ENCODE measurements around the gene FBXO17.

Gene FBXO17

DNA sequence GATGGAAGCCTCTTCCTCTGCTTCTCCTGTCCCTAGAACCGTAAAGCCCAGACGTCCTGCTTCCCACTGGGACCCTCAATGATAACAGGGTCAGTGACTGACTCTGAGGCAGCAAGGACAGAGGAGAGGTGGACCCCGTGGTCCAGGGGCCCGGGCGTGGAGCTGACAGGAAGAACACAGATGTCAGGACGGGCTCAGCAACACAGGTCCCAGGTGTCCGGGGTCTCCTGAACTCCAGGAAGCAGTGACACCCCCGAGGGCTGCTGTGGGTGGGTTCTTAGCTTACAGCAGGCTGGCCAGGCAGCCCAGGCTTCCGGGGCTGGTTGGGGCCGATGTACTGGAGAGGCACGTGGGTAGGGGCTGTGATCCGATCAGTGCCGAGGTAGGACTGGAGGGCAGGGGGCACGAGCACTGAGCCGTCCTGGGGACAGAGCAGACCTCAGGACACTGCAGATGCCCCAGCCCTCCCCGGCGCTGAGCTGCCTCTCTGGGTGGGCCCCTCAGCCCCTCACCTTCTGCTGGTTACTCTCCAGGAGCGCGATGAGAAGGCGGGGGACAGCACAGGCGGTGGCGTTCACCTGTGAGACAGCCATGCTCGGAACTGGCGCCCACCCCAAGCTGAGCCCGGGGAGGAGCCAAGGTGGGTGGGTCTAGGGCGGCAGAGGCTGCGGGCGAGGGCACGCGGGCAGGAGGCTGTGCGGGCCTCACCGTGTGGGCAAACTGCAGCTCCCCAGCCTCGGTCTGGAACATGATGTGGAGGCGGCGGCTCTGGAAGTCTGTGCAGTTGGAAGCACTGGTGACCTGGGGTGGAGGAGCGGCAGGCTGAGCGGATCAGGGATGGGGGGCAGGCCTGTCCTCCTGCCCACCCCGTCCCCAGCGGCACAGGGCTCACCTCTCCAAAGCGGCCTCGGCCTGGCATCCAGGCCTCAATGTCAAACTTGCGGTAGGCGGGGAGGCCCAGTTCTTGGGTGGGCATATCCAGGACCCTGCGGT is 59.9 kb downstream of the FBXO17 start:
- no peak for DNase-seq

DNA sequence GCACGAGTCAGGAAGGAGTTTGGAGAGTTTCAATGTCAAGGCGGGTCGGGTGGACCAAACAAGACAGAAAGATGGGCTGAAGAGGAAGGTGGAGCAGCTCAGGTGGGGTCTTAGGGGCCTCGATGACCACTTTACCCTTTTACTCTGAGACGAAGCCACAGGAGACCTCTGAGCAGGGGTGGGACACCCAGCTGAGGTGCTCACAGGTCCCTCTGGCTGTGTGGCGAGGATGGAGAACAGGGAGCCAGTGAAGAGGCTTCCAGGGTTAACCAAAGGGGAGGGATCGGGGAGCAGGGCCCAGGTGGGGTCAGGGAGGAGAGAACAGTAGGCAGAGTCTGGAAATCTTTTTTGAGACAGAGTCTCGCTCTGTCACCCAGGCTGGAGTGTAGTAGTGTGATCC is 61.6 kb downstream of the FBXO17 start:
- no peak for DNase-seq

DNA sequence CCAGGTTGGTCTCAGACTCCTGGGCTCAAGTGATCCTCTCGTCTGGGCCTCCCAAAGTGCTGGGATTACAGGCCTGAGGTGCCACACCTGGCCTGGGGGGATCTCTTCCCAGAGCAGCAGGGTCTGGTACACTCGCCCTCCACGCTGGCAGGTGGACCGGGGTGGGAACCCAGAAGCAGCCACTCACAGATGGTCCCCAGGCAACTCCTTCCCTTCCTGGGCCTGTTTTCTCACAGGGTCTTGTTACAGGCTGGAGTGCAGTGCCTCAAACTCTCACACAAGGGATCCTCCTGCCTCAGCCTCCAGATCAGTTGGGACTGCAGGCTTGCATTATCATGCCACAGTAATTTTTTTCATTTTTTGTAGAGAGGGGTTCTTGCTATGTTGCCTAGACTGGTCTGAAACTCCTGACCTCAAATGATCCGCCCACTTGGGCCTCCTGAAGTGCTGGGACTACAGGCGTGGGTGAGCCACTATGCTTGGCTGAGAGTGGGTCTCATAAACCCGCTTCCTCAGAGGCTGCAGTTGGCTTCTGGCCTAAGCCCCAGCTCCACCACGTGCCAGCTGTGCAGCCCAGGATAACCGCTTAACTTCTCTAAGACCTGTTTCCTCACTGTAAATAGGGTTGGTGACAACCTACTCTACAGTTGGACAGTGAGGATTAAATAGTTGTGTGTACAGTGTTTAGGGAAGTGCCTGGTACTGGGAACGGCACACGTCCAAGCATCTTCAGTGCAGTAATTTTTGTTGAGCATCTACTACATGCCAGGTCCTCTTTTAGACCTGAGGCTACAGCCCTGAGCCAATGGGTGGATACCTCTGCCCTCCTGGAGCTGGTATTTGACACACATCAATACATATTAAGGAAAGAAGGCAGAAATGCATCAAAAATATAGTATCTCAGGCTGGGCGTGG is 62.7 kb downstream of the FBXO17 start:
- peak; percentile 31 to 36 for DNase-seq

DNA sequence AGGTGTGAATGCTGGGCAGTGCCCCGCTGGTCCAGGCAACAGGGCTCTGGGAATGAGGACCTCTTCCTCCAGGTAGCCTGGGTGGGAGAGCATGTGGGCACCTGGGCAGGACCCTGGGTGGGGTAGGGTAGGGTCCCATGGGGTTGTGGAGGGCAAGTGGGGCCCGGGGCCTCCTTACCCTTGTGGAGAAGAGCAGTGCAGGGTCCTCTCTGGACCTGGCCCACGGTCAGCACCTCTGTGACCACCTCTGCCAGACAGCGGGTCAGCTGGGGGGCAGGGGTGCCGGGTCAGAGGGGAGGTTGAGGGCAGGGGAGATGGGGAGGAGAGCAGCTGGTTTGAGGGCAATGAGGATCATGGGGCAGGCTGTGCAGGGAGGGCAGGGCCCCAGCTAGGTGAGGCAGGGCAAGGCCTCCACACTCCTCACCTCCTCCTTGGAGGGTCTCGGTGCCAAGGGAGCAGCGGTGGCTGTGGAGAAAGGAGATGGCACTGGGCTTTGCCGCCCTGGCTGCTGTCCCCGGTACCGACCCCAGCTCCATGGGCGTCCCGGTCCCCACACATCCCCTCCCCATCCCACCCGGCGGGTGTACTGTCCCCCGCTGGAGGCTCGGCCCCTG is 64.0 kb downstream of the FBXO17 start:
- DNase-seq, result no peak

DNA sequence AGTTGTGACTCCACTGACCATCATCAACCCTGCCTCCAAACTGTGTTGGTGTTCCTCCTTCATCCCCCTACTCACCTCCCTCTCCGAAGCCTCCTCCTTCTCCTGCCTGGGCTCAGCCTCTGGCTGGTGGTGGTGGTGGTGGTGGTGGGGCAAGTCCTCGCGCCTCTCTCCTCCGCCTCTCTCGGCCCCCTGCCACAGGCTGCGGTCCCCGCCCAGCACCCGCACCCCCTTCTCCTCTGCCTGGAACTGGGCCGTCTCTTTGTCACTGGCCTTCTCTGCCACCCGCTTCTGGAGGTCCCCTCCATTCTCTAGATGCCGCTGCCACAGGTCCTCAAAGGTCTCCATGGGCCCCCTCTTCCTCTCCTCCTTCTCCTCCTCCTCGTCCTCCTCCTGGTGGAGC is 65.1 kb downstream of the FBXO17 start:
- no peak for DNase-seq

DNA sequence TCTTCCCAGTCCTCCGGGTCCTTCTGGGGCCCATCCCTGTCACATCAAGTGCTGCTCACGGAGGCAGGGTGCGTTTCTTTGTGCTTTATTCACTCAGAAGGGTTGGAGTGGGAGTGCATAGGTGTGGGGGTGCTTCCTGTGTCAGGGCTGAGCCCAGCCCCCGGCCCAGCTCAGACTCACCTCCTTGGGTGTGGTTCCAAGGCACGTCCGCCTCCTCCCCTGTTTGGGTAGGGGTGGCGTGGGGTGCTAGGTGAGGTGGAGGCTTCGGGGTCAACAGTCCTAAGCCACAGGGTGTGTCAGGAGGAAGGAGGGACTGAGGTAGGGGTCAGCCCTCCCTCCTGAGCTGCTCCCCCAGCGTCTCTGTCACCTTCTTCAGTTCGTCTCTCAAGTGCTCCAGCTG is 66.6 kb downstream of the FBXO17 start:
- no peak for DNase-seq

DNA sequence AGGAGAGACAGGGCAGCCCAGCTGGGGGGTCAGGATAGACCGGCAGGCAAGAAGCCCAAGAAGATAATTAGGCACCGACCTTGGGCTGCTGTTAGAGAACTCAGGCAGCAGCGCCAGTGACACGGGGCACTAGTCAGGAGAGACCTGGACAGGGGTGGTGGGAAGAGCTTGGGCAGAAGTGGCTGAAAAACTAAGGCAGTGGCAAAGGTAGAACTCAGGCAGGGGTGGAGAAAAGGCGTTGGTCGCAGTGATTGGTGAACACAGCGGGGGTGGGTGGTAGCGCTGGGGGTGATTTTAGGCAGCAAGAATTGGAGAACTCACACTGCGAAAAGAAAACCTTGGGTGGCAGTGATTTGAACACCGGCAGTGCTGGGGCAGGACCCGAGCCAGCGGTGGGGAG is 67.9 kb downstream of the FBXO17 start:
- no peak for DNase-seq

DNA sequence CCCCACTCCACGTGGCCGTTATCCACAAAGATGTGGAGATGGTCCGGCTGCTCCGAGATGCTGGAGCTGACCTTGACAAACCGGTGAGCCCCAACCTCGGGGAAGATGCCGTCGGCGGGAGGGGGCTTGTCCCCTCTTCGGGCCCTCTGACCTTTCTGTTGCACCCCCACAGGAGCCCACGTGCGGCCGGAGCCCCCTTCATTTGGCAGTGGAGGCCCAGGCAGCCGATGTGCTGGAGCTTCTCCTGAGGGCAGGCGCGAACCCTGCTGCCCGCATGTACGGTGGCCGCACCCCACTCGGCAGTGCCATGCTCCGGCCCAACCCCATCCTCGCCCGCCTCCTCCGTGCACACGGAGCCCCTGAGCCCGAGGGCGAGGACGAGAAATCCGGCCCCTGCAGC is 68.3 kb downstream of the FBXO17 start:
- no peak for DNase-seq

DNA sequence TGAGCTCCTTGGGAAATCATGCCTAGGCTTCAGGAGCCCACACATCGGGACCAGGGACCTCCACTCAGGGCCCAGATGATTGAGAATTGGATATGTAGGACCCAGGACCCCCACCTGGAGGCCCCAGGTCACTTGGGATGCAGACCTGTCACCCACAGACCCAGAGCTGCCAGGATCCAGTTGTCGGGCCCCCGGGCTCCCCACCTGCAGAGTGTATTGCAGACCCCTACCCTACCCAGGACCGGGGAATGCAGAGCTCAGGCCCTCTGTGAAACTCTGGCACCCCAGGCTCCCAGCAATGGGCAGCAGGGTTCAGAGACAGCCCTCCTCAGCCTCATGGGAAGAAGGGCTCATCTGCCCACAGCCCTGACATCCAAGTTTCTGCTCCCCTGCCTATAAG is 69.9 kb downstream of the FBXO17 start:
- DNase-seq, result no peak

DNA sequence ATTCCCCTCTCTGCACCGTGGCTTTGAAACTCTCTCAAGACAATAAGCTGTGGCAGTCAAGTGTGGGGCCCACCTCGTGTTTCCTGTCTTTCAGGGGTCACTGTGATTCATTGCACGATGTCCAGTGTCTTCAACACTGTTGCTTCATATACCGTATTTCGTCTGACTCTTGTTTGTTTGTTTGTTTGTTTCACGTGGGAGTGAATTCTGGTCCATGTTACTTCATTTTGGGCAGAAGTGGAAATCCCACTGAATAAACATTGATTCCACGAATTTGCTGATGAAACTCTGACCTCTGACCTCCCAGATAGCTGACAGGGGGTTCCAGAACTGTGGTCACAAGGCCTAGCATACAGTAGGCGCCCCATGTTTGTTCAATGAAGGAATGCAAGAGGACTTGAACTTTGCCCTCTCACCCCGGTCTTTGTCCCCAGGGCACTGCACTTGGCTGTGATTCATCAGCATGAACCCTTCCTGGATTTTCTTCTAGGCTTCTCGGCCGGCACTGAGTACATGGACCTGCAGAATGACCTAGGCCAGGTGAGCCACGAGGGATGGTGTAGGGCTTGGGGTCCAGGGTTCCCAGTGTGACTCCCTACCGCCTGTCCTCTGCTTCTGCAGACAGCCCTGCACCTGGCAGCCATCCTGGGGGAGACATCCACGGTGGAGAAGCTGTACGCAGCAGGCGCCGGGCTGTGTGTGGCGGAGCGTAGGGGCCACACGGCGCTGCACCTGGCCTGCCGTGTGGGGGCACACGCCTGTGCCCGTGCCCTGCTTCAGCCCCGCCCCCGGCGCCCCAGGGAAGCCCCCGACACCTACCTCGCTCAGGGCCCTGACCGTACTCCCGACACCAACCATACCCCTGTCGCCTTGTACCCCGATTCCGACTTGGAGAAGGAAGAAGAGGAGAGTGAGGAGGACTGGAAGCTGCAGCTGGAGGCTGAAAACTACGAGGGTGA is 70.7 kb downstream of the FBXO17 start:
- DNase-seq, result no peak

DNA sequence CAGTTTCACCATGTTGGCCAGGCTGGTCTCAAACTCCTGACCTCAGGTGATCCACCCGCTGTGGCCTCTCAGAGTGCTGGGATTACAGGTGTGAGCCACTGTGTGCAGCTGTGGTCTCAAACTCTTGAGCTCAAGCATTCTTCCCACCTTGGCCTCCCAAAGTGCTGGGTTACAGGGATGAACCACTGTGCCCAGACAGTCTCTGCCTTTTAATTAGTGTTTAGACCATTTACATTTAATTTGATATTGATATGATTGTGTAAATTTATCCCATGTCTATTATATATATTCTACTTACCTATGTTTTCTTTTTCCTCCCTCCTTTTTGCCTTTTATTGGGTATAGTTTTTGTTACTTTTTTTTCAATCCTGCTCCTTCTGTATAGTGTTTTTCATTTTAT is 73.9 kb downstream of the FBXO17 start:
- no peak for DNase-seq

DNA sequence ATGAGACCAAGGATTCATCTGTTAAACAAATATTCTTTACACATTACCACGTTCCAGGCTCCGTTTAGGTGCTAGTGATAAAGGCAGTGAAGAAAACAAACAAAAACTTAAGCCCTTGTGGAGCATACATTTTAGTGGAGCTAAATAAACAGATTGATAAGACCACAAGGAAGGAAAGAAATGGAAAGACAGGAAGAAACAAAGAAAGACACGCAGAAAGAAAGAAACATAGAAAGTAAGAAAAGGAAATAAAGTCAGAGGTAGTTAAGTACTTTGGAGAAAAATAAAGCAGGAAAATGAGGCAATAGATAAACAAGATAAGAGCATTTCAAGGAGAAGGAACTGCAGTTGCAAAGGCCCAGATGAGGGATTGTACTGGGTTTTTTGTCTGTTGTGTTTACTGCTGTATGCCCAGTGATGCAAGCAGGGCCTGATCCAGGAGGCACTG is 74.8 kb downstream of the FBXO17 start:
- no peak for DNase-seq

DNA sequence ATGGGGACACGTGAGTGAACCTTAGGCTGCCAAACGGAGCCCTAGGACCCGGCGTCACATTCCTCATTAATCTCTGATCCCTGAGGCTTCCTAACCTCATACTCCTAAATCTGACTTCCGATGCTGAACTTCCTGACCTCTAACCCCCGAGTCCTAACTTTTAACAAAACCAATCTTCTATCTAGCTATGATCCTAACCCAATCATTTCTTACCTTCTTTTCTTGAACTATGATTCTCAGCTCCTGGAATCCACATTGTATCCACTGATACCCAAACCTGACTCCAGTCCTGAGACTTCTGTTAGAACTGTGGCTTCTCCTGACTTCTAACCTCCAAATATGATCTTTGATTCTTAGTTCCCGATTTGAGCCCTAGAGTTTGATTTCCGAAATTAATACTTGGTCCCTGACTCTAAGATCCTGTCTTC is 75.3 kb downstream of the FBXO17 start:
- no peak for DNase-seq

DNA sequence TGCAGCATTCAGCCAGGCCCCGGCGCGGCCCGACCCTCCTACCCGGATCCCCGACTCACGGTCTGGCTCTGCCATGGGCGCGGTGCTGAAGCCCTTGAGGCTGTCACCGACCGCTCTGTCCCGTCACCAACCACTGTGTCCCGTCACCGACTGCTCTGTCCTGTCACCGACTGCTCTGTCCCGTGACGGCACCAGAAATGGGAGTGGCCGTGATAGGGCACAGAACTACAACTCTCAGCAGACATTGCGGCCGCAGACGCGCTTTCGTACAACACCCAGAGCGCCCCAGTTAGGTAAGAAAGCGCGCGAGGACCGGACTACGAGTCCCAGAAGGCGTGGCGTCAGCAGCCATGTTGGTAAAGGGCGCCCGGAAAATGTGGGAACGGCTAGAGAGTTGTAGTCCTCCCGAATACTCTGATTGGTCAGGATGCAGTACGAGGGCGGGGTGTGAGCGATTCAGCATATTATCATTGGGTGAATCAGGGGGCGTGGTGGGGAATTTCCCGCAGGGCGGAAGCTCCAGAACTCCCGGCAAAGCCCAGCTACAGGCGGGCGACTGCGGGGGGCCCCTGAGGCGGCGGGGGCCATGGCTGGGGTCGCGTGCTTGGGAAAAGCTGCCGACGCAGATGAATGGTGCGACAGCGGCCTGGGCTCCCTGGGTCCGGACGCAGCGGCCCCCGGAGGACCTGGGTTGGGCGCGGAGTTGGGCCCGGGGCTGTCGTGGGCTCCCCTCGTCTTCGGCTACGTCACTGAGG is 75.9 kb downstream of the FBXO17 start, which contains the start of the genes NFKBIB and SIRT2:
TSS of gene NFKBIB (plus strand) at position 523 of the 755 bp plus-strand sequence. CDS start at position 587, 64 bp downstream.
TSS of gene SIRT2 (minus strand) at position 172 of the 755 bp plus-strand sequence. CDS start at position 75, 97 bp downstream.
- peak; percentile 99 for DNase-seq

DNA sequence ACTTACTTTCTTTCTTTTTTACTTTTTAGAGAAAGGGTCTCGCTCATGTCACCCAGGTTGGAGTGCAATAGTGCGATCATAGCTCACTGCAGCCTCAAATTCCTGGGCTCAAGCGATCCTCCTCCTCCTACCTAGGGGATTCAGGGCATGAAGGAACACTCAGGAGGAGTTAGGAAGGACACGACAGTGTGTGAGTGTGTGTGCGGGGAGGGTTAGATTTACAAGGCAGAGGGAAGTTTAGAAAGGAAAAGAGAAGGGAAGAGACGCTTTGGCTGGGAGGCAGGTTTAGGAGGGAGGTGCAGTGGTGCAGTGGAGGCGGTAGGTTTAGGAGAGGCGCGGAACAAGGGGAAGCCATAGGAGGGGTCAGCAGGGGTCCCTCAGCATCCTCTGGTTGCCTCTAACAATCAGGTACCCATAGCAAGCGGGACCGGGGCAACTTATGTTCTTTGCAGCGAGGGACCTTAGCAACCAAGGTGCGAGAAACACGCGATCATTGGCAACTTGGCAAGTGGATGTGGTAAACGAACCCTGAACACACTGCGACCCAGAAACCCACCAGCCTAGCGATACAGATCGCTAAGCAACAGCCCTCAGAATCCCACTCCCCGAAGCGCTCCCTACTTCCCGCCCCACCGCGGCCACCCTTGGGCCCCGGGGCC is 76.6 kb downstream of the FBXO17 start:
- no peak for DNase-seq

DNA sequence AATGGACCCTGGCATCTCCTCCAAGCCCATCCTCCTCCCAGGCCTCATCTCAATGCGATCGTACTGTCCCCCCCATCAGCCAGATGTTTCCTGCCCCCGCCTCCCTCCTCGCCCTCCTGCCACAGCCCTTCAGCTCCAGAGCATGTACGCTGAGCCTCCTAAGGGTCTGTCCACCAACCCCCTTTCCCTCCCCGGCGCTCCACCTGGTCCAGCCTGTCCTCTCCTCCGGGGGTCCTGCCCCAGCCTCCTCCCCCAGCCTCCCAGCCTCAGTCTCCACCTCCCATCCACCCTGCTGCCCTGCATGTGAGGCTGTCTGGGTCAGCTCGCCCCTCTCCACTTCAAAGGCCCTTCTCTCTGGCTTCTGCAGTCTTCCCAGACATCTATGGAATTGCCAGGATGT is 80.6 kb downstream of the FBXO17 start:
- DNase-seq, result no peak

DNA sequence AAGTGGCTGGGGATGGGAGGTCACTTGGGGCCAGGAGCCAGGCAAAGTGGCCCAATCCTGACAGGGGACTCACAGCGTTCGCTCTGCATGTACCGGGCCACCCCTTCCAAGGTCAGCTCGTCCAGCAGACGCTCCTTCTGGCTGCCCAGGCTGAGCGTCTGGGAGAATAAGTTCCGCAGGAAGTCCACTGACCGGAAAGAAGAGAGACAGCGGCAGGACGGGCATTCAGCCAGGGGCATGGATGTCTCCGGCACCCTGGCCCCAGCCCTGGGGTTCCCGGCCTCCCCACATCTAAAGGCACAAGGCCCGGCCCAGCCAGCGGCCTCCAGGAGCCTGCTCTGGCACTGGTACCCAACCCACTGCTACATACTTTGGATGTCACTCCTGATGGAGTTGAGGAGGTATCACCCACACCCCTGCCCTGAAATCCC is 82.2 kb downstream of the FBXO17 start:
- no peak for DNase-seq

DNA sequence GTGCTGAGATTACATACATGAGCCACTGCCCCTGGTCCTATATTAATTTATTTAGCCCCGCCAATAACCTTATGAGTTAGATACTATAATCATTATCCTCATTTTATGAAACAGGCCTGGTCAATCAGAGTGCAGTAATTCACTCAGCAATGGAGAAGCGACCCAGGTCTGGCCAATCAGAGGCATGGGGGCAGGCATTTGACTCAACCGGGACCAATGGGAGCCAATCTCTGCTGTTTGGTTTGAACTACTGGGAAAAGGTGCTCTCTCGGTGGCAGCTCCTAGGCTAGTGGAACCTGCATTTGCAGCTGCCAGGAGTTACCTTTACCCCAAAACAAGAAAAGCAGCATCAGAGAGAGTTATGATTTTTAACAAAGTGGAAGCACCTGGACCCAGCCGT is 82.7 kb downstream of the FBXO17 start:
- no peak for DNase-seq

DNA sequence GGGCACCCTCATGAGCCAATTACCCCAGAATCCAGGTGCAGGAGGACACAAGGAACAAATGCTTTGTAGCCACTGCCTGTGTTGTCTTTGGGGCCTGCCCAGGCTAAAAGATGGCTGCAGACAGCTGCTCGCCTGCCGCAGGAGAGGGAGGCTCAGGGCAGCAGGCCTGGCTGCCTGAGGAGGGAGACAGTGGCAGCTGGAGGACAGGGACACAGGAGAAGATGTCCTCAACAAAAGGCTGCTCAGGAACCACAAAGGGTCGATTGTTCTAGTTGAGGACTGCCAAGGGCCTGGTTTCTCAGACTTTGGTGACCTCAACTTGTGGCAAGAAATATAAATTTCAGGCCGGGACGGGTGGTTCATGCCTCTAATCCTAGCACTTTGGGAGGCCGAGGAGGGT is 83.8 kb downstream of the FBXO17 start:
- DNase-seq, result no peak
